ENCODE data around the gene PIK3R2. TPM values are rescaled to one million over a fixed set of nuclear protein-coding genes. Genes with fewer than 3 reads are reported as not detected.

Gene PIK3R2
- total and polyA plus RNA-seq, 2 experiments from 2014 or later, result 8.5 to 66.6 TPM

GRCh38 chr19:18203863-18204393 lies 51.0 kb downstream of the PIK3R2 start, which contains the start of gene RAB3A:
Gene RAB3A (minus strand): TSS chr19:18204042. CDS start chr19:18202740, 1,302 bp downstream.
- DNase-seq (ENCODE audit: low spot score), result peak; percentile 100
- H3K4me3 Mint-ChIP-seq, result peak within 1 kb of the TSS; percentile 97
- TF ChIP-seq POLR2AphosphoS5 (IDR thresholded peaks at IDR 0.05; ENCODE audit: low read depth) (peak; percentile 58), ZNF114 (CRISPR knock-in tag; IDR thresholded peaks at IDR 0.05) (no peak), JUNB (IDR thresholded peaks at IDR 0.05; ENCODE audit: unreplicated experiment) (no peak), CTCF (conservative IDR thresholded peaks at IDR 0.05; ENCODE audit: low read depth in 2 of 2) (0 out of 4 replicates have a peak, but pooled peaks of 1 of the 2 experiments have one; percentile 8), EZH2phosphoT487 (IDR thresholded peaks at IDR 0.05; ENCODE audit: unreplicated experiment) (no peak), STAT1 (IDR thresholded peaks at IDR 0.05; ENCODE audit: unreplicated experiment) (peak; percentile 93), NANOG (IDR thresholded peaks at IDR 0.05; ENCODE audit: borderline replicate concordance) (no peak), REST (IDR thresholded peaks at IDR 0.05; ENCODE audit: unreplicated experiment) (no peak), CREB1 (CRISPR knock-in tag; IDR thresholded peaks at IDR 0.05; ENCODE audit: low read depth) (peak; percentile 88), EZH2 (IDR thresholded peaks at IDR 0.05; ENCODE audit: low read depth, unreplicated experiment) (no peak), ZNF331 (CRISPR knock-in tag; IDR thresholded peaks at IDR 0.05; ENCODE audit: low read depth) (no peak)
- H3K4me1 Mint-ChIP-seq, result peaks cover 23% of the 10 kb centered on the region
- Histone ChIP-seq H3F3A (replicated peaks; ENCODE audit: low read depth) (peaks cover 35% of the 10 kb centered on the region), H3K36me3 (ENCODE audit: insufficient read depth) (peaks cover 10% of the 10 kb centered on the region; the same call in 1 of the 2 replicates), H3K27me3 (ENCODE audit: insufficient read depth) (no peaks in the 10 kb centered on the region), H4K20me1 (replicated peaks; ENCODE audit: insufficient read depth) (peaks cover 3% of the 10 kb centered on the region), H3K4me1 (ENCODE audit: insufficient read depth) (peaks cover 11% of the 10 kb centered on the region), H2AFZ (peak within 1 kb of the TSS; percentile 76), H3K4me3 (peak within 1 kb of the TSS; percentile 90), H3K4me2 (peak within 1 kb of the TSS; percentile 99), H3K79me2 (replicated peaks; ENCODE audit: insufficient read depth) (0 out of 2 replicates have a peak, but pooled peaks cover 6% of the 10 kb centered on the region), H3K9me2 (ENCODE audit: insufficient read depth) (no peaks in the 10 kb centered on the region), H3K27ac (ENCODE audit: low read depth) (peak within 1 kb of the TSS; percentile 99)
- no peaks in the 10 kb centered on the region for H3K9me3 Mint-ChIP-seq
- peaks cover 20% of the 10 kb centered on the region for H3K27me3 Mint-ChIP-seq (ENCODE audit: insufficient read depth, low read depth, poor library complexity)
- peak within 1 kb of the TSS; percentile 96 for H3K27ac Mint-ChIP-seq
- H3K36me3 Mint-ChIP-seq (ENCODE audit: low read depth), result peaks cover 23% of the 10 kb centered on the region
- peak; percentile 83 for ATAC-seq

Data from GM23338 (cell line).